ENCODE data around the gene GABRD.

GABRD gene

DNA sequence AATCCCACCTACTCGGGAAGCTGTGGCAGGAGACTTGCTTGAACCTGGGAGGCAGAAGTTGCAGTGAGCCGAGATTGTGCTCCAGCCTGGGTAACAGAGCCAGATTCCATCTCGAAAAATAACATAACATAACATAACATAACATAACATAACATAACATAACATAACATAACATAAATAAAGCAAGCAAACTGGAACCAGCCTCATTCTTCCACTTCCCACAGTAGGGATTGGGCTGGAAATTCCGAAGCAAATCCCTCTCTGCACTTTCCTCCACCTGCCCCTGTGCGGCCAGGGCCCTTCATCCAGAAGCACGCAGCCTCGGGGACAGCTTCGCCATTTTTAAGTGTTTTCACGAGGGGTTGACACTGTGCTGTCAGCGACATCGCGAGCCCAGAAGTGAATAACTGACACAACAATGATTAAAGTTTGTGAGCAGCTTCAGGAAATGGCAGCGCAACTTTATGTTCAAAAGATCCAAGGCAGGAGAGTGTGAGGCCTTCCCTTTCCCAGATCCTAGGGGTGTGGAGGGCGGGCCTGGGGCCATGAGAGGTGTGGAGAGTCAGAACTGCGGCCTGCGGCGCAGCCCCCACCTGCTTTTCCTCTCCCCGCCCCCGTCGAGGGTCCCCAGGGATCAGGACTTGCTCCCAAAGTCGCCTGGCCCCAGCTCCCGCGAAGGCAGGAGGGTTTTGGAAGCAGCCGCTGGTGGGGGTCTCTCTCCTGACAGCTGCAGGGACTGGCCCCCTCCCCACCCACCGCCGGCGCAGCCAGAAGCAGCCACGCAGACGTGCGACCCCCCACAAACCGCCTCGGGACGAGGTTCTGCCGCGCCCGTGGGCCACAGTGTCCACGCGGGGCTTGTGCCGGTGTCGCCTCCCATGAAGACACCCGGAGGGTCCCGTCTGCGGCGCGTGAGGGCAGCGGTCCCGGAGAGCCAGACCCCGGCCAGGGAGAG lies 651 bp upstream of the GABRD start:
- DNase-seq (ENCODE audit: low spot score), result no peak

DNA sequence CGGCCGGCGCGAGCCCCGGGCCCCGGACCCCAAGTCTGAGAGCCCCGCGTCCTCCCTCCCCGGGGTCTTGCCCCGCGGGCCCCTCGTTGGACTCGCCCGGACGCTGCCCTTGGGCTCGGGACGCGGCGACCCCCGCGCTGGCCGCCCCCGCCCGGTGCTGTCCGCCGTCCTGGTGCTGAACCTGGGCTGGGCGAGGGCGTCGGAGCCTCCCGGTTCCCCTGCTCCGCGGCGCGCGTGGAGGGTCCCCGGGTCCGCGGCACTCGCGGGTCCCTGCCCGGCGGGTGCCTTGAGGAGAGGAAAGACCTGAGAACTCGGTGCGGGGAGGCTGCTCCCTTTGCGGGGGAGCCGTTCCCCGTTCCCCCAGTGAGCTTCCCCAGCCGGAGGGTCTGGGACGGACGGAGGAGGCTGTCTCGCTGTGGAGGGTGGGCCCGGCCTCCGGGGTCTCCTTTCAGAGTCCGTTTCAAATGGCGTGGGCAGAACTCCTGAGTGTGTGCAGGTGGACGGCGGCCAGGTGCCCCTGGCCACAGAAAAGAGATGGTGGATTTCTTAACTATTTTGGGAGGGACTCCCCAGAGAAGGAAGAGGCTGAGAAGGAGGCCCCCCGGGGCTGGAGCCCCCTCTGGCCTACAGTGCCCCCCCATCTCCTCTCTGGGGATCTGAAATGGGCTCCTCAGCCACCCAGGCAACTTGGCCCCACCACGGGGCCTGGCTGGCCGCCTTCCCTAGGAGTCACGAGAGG lies 595 bp downstream of the GABRD start:
- no peak for DNase-seq (ENCODE audit: low spot score)

DNA sequence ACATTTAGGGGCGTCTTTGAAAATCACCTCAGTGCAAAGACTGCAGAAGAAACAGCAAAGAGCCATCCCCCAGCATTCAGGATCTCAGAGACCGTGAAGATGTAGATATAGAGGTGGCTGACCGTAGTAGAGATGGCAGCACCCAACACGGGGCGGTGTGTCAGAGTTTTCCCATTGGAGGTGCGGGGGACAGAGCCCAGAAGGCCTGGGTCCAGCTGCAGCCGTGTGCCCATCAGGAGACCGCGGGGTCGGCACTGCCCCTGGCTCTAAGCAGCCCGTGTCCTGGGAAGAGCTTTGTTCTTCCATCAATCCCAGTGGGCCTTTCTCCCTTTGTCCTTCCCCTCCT lies 1.1 kb downstream of the GABRD start:
- no peak for DNase-seq (ENCODE audit: low spot score)

DNA sequence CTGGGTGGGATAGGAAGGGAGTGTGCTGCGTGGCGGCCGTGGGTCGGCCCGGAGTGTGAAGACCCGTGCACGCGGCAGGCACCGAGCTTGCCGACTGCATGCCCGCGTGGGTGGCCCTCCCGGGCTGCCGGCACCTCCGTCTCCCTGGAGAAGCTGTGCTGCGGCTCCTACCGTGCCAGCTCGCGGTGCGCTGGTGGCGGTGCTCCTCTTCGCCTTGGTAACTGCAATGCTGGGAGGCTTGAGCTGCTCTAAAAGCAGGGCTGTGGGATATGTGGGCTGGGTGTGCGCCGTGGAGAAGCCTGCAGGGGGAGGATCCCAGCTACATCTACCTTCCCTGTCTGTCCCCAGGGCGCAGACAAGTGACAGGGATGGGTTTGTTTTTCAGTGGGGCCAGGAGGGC lies 2.4 kb downstream of the GABRD start:
- no peak for DNase-seq (ENCODE audit: low spot score)

DNA sequence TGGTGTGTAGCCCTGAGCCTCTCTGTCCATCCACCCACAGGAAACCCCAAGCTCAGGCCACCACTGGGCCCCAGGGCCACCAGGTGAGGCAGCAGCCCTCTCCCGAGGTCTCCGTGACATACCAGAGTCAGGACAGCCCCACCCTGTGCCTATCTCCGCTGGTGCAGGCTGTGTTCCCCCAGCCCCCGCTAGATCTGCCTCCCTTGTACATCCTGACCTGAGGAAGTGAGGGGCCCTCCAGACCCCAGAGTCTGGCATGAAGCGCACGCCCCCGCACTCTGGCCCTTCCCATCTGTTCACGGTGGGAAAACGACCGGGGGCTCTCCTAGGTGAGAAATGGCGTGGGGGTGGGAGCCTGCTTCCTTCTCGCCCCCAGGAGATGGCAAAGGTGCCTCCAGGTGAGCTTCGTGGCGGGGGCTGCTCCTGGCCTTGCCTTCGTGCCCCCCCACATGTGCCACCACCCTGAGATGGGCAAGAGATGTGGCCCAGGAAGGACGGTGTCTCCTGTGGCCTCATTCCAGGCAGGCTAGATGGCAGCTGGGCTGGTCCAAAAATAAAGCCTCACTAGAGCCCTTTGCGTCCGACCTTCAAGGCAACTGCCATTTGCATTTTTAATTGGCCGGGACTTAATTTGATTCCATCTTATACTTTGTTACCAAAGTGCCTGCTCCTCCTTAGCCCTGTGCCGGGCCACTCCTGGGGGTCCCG lies 3.1 kb downstream of the GABRD start:
- no peak for DNase-seq (ENCODE audit: low spot score)

DNA sequence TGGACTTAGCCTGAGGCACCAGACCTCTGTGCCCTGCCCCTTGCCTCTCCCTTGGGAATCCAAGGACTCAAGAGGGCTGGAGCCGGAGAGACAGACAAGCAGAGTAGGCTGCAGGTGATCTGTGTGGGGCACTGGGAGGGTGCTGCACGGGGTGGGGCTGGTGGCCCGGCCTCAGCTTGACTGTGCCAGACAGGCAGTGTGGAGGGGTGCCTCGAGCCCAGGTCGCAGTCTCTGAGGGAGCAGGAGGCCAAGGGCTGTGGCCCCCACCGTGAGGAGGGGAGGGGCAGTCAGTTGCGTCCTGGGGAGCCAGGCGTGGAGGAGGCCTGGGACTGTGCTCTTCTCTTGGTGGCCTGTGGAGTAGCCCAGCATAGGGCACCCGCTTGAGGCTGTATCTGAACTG lies 4.0 kb downstream of the GABRD start:
- DNase-seq (ENCODE audit: low spot score), result no peak

DNA sequence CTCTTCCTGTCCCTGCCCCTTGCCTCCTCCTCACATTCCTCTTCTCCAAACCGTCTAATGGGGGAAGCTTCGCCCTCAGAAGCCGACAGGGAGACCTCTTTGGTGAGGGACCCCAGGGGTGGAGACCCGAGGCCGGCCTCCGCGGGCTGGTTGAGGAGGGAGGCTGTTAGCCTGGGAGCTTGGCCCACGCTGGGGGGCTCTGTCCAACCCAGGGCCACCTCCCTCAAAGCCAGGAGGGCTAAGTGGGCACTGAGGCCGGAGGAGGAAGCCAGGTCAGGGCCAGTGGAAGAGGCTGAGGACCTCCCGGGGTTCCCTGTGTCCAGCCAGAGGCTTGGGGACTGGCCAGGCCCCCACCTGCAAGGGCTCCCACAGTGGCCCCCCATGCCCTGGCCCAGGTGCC lies 5.3 kb downstream of the GABRD start:
- no peak for DNase-seq (ENCODE audit: low spot score)

DNA sequence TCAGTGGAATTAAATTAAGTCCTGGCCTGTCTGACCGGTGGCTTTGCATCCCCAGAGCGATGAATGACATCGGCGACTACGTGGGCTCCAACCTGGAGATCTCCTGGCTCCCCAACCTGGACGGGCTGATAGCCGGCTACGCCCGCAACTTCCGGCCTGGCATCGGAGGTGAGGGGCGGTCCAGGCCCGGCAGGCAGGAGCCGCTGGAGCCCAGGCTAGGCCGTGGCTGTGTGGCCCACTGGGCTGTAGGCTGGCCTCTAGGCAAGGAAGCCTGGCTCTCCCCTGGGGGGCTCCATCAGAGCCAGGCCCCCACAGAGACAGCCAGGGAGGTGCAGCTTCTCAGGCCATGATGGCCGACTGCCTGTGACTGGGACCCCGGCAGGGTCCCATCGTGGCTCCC lies 5.7 kb downstream of the GABRD start:
- no peak for DNase-seq (ENCODE audit: low spot score)

DNA sequence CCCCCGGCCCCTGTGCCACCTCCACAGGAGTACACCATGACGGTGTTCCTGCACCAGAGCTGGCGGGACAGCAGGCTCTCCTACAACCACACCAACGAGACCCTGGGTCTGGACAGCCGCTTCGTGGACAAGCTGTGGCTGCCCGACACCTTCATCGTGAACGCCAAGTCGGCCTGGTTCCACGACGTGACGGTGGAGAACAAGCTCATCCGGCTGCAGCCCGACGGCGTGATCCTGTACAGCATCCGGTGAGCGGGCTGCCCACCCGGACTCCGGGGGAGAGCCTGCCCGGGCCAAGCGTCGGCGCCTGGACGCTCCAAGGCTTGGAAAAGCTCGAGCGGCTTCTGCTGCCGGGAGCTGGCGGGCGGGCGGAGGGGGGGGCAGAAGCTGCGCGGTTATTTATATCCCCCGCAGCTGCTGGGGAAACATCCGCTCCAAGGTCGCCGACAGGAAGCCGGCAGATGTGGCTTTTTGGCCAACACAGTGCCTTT lies 6.4 kb downstream of the GABRD start:
- DNase-seq (ENCODE audit: low spot score), result no peak

DNA sequence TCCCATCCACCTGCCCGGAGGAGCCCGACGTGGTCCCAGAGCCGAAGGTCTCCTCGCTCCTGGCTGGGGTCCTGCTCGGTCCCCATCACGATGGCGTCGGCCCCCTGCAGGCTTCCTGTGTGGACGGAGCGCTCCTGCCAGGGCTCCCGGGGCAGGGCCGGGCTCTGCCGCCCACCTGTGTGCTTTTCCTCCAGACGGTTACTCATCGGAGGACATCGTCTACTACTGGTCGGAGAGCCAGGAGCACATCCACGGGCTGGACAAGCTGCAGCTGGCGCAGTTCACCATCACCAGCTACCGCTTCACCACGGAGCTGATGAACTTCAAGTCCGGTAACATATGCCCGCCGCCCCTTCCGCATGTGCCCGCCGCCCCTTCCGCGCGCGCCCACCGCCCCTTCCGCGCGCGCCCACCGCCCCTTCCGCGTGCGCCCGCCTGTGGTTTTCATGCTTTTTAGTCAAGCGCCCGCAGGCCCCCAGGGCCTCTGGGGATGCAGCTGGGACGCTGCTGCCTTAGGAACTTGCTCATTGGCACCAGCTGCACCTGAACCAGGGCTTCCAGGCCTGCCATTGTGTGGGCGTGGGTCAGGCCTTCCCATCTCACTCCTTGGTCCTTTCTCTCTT lies 8.9 kb downstream of the GABRD start:
- no peak for DNase-seq (ENCODE audit: low spot score)

DNA sequence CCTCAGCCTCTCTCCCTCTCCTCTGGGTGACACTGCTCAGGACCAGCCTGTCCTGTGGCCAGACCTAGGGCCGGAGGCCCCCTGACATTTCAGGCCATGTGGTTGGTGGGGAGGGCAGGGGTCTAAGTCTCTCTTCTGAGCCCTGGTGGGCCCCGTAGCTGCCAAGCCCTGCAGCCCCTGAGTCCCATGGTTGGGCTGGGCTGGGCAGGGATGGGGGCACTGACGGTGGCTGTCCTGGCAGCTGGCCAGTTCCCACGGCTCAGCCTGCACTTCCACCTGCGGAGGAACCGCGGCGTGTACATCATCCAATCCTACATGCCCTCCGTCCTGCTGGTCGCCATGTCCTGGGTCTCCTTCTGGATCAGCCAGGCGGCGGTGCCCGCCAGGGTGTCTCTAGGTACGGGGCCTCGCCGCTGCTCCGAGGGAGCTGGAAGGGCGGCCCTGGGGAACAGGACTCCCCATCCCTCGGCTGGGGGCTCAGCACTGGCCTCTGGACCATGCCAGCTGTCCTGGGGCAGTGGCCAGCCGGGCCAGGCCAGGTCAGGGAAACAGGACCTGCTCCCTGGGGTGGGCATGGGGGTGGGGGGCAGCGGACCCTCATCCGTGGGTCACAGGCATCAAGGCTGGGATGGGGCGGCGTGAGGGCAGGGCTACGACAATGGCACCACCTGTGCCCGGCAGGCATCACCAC lies 9.9 kb downstream of the GABRD start:
- no peak for DNase-seq (ENCODE audit: low spot score)

DNA sequence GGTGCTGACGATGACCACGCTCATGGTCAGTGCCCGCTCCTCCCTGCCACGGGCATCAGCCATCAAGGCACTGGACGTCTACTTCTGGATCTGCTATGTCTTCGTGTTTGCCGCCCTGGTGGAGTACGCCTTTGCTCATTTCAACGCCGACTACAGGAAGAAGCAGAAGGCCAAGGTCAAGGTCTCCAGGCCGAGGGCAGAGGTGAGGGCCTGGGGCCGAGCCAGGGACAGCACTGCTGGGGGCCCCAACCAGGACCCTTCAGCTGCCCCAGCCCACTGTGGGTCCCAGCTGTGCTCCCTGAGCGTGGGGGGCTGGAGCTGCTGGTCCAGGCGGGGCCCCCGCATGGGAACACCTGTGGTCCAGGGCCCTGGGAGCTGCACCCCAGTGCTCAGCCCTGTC lies 10.4 kb downstream of the GABRD start:
- DNase-seq (ENCODE audit: low spot score), result no peak

DNA sequence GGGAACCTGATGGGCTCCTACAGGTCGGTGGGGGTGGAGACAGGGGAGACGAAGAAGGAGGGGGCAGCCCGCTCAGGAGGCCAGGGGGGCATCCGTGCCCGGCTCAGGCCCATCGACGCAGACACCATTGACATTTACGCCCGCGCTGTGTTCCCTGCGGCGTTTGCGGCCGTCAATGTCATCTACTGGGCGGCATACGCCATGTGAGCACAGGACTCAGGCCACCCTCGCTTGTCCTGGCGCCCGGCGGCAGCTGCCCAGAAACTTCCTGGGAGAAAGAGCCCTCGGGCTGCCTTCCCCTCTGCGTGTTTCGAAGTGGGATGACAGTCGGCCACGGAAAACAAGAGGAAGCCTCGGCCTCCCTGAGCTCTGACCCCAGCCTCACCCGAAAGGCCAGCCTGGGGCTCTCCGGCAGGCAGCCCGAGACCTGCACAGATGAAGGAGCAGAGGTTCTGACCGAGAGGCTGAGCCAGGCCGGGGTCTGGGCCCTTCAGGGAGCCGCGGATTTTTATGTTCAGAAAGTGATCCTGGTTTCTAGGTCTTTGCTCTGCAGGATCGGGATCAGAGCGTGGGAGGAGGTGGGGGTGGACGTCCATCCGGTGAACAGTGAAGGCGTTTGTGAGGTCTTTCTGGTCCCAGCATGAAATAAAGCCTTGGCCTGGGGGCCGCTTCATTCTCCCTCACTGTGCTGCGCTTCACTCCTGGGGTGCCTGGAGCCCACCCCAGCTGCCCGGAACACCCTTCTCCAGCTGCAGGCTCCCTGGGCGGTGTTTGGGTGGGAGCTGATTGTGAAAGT lies 11.1 kb downstream of the GABRD start:
- no peak for DNase-seq (ENCODE audit: low spot score)

DNA sequence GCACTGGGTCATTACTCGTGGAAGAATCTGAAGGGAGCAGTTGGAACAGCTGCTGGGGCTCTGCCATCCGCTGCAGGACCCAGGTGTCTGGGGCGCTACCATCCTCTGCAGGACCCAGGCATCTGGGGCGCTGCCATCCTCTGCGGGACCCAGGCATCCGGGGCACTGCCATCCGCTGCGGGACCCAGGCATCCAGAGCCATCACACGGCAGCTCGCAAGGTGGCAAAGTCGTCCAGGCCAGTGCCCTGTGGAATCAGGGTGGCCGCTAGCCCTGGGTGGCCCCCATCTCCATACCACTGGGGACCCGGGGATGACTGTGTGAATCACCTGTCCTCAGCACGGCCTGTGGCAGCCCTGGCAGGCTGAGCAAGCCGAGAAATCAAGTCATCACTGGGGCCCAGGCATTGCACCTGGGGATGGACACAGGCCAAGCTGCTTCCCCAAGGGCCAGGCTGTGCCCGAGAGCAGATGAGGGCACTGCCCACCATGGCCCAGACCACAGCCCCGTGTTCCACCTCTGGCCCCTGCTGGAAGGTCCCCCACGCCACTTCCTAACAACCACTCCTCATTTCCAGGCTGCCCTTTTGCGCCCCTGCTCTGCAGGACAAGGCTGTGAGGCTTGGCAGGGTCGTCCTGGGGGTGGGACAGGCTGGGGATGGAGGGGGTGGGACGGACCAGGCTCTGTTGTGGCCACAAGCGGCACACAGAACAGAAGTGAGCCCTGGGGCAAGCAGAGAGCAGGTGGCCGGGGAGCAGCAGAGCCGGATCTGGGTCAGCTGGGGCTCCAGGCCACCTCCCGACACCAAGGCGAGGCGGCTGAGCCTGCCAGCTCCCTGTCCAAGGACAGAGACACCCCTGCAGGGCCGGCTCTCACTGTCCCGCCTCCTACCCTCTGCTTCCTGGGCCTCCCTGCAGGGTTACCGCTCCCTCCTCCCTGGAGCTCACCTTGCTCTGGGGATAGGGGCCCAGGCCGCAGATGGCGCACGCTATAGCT lies 12.7 kb downstream of the GABRD start:
- no peak for DNase-seq (ENCODE audit: low spot score)

DNA sequence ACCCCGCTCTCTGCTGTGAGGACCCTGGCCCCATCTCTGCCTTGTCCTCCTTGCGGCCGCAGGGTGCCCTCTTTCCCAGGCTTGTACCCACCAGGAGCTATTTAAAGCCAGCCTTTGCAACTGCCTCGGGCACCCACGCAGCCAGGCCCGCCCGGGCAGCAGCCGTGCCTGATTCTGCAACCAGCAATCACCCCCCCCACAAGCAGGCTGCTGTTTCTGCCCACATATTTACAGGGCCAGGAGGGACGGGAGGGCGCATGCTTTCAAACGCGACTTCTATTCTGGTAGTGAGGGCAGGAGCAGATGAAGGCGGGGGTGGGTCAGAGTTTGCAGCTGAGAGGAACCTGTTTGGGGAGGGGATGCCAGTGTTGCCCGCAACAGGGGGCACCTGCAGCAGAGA lies 13.6 kb downstream of the GABRD start:
- no peak for DNase-seq (ENCODE audit: low spot score)

DNA sequence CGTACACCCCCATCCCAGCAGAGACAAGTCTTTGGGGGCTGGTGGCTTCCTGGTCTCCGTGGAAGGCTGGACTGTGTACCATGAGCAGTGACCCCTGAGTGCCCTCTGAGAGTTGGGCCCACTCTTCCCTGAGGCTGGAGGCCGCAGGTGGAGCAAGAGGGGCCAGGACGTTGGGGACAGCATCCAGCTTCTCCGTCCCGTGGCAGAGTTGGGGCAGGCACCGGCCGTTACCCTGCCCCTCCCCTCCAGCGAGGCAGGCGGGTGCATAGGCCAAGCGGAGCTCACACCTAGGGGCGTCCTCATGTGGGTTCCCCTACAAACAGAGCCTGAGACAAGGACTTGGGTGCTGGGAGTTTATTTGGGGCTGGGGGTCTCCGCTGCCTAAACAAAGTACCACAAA lies 14.0 kb downstream of the GABRD start:
- no peak for DNase-seq (ENCODE audit: low spot score)

DNA sequence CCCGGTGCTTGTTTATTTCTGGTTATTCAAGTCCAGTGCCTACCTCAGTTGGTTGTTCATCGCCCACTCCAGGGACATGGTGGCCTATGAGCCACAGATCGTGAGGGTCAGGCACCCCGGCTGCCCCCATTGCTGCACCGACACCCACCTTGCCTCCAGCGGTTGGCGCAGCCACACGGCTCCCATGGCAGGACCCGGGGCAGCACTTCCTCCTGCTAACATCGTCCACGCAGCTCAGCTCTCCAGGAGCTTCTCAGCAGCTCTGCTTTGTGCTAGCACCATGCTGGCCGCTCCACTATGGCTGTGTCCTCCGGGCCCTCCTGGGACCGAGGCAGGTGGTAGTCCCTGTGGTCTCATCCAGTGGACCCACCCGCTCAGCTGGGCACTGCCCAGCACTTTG lies 17.1 kb downstream of the GABRD start:
- no peak for DNase-seq (ENCODE audit: low spot score)

DNA sequence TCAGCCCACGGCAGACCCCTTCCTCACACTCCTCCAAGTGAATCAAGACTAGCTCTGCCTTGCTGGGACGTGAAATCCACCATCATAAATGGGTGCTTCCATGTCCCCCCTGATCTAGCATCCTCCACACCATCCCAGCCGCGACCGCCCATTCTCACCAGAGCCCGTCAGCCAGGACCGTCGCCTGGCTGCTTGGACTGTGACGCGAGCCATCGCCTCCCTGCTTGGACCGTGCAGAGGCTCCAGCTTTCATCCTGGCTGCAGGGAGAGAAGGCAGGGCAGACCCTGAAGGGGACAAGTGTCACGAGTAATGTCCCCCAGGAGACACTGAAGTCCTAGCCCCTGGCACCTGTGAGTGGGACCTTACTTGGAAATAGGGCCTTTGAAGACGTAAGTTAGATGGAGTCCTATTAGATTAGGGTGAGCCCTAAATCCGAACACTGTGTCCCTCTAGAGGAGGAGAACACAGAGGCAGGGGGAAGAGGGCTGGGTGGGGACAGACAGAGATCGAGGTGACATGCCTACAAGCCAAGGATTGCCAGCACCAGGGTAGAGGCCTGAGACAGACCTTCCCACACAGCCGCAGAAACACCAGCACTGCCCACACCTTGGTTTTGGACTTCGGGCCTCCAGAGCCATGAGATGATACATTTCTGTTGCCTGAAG lies 18.3 kb downstream of the GABRD start:
- DNase-seq (ENCODE audit: low spot score), result no peak

DNA sequence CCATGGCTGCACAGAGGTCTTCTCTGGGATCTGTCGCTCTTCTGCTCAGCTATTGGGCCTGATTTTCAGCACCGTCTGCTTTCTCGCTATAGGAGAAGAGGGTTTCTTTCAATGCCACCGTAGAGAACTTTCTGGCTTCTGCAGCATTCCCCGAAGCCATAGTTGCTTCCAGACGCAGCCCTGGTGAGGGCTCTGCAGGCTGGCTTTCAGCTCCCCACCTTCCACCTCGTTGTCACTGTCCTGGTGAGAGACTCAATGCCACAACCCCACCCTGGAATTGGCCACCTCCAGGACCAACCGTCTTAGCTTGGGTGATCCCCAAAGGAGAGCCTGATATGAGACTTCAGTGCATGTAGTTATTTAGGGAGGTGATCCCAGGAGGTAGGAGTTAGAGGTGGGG lies 19.1 kb downstream of the GABRD start:
- DNase-seq (ENCODE audit: low spot score), result no peak
